GM19324 (cell line): ENCODE results near the gene SPRY2.

ENCODE experiments used
- ATAC-seq: cut with Tn5 transposase; IDR thresholded peaks from one replicate; pipeline ENCODE4 v1.9.1; 2021; ENCODE audit warnings: mild to moderate bottlenecking, moderate library complexity; ENCODE audit not compliant: unreplicated experiment, low FRiP score

Gene SPRY2

DNA sequence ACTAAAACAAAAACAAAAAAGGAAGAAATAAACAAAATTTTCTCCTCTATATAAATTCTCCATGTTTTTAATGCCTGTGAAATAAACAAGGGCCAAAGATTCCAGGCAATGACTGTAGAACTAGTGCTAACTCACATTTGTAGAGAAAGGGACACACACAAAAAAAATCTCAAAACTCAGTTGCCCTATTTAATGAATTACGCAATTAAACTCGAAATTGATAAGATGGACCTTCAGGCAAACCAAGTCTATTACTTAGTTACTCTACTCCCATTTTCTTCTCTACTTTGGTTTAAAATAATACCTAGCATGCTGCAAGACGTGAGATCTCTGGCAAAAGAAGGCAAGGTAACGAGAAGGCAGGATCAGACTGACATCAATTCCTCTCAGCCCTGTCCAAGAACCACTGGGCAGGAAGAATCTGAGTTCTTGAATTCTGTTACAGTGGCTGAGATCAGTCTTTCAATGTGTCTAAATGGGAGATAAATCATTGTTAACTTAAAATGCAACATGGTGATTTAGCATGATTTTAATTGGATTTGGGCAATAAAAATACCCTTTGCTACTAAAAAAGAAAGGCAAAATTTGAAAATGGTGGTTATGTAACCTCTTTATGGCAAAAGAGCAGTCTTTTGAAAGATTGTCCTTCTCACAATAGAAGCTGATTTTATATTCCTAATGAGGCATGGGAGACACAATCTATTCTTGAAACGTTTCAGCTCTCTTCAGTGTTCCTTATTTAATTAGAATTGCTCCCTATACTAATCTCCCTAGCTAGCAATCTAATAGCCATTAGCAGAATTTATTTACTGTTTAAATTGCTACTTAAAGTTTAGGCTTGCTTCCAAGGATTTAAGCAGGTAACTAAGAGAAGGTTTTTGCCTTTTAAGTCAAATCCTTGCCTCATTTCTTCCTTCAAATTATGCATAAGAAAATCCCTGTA, 25.9 kb downstream of the SPRY2 start:
- no peak for ATAC-seq

GRCh38 chr13:80313668-80314256, 27.2 kb downstream of the SPRY2 start:
- no peak for ATAC-seq

DNA sequence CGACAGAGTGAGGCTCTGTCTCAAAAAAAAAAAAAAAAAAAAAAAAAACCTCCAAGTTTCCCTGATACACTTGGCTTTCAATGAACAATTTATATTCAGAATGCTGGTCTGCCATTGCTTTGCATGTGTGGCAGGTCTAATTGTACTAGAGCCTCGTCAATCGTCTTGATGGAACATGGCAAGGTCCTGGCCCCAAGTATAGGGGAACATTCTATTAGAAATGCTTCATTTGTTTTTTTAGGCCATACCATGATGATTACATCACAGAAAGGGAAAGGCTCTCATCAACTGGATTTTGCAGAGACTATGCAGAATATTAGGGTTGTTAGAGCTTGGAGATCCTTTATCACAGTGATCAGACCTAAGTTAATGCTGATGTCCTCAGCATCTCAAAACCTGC, 28.0 kb downstream of the SPRY2 start:
- ATAC-seq = no peak

DNA sequence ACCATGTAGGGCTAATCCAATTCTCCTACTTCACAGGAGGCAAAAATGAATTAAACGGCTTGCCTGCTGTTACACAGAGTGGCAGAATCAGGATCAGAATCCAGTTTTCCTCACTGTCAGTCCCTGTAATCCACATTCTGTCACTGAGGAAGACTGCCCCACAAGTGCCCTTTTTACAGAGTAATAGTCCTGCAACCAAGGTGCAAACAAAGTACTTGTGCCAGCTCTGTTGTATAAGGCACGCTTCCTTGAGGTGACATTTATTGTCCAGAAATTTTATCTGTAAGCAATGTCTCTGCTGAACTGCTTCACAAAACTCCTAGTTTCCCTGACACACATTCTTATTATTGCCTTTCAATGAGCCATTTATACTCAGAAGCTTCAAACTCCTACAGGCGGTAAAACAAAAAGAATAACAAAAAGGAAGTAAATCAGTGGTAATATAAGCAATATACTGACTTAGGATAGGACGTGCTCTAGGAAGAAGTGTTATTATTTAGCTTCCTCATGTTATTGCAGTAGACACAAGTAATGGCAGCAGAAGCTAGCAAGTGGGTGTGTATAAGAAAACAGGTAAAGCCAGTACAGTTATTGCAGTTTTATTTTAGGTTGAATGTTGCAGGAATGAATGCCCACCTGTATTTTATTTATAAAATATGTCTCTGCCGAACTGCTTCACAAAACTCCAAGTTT, 28.8 kb downstream of the SPRY2 start:
- no peak for ATAC-seq

DNA sequence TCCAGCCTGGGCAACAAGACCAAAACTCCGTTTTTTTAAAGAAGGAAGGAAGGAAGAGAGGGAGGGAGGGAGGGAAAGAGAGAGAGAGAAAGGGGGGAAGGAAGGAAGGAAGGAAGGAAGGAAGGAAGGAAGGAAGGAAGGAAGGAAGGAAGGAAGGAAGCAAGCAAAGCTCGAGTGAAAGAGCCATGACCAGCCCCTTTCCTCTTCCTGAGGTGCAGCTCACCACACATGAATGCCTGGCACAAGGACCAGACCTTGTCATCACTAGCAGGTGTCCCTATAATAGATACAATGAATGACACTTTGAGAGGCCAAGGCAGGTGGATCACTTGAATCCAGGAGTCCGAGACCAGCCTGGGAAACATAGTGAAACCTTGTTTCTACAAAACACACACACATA, 31.0 kb downstream of the SPRY2 start:
- no peak for ATAC-seq

DNA sequence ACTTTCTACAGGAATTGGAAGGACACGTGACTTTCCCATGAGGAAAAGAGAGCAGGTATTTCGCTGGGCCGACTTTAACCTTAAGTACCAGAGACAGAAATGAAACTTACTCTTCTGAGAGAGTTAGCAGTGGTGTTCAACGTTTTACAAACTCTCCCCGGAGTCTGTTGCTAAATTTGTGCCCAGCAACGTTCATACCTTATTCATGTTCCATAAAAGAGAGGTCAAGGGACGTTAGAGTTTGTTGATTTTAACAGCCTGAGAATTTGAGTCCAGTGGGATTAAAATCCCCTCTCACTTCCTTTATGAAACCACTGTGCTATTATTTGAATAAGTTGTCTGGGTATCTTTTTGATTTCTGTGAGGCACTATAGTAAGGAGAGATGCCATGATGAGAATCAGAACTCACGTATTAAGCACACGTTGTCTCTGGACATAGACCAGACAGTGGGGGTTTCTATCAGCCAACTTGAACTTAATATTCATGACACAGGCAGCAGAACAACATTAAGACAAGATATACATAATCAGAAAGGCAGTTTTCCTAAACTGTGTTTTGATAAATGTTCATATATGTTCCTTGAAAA, 33.4 kb downstream of the SPRY2 start:
- no peak for ATAC-seq

DNA sequence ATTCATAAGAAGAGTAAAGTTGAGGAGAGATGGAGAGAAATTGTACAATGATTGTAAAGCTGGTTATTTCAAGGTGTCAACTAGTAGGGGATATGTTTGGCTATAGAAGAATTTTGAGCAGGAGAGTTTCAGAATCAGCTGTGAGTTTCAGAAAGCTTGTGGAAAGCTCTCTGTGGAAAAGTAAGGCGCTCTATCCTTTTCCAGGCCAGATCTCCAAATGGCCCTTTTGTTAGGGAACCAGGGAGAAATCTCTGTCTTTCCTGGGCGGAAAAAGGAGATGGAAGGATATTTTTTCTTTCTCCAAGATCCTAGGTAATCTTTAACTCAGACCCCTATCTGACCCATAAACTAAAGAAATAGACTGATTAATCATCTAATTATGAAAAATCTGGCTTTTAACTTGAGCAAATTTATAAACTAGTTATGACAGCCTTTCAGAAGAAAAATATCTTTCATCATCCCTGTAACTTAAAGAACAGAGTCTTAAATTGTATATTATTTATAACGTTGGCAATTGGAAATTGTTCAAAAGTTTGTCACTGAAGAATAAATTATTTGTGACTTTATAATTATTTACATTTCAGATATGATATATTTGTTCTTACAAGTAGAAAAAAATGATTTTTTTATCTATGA, 34.5 kb downstream of the SPRY2 start:
- ATAC-seq = no peak

GRCh38 chr13:80305737-80306136, 35.2 kb downstream of the SPRY2 start:
- ATAC-seq = no peak

GRCh38 chr13:80303225-80303811, 37.6 kb downstream of the SPRY2 start:
- ATAC-seq = no peak

DNA sequence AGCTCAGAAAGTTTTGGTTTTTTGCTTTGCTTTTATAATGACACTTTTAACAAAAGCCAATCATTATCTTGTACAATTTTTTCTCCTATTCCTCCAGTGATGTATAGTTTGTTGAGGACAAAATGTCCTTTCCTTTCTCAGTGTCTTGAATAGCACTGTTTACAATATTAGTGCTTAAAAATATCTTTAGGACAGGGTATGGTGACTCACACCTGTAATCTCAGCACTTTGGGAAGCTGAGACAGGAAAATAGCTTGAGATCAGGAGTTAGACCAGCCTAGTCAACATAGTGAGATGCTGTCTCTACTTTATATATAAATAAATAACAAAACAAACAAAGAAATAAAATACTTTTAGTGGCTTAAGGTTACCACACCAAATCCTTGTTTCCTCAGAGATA, 41.9 kb downstream of the SPRY2 start:
- ATAC-seq = no peak

DNA sequence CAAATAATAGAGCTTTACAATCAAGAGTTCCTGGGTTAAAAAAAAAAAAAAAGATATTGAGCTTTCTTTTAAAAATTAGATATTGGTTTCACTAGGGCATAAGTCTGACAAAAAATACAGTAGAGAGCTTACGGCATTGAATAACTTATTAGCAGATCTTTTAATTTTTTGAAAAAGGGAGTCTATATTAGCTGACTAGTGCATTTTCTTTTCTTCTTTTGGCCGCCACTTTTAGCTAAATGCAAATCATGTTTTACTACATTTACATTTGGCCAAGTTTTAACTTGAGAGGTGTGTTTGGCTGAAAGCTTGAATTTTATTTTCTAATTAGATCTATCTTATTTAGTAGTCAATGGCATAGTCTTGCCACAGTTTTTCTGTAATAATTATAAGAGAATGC, 43.4 kb downstream of the SPRY2 start:
- ATAC-seq = no peak

DNA sequence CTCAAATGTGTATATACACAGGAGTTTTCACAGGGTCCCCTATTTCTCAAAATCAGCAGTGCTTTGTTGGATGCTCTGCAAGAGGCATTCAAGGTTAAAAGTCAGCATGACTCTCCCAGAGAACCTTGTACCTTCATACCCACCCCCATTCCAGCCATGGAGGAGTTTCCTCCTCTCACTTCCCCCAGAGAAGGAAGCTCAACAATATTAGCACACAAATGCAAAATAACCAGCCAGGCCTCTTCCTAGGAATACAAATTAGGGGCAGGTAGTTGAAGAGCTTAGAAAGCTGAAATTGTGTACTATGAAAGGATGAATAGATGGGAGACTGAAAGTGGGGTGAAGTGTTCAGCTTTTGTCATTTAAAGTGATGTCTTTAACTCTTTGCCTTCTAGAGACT, 43.8 kb downstream of the SPRY2 start:
- no peak for ATAC-seq

- ATAC-seq = no peak
Observed at GRCh38 chr13:80296638-80297037, 44.3 kb downstream of the SPRY2 start.

- no peak for ATAC-seq
Observed at GRCh38 chr13:80290591-80290990, 50.3 kb downstream of the SPRY2 start.
